HCT116 (cell line): Measurements from ENCODE around the gene SSNA1. TPM values are rescaled to one million over a fixed set of nuclear protein-coding genes. Genes with fewer than 3 reads are reported as not detected.

ENCODE experiments used
- ATAC-seq: fragments of 200-7000 bp; cut with Tn5 transposase; 2 replicates; pipeline ENCODE4 v1.9.1; 2020; ENCODE audit warnings: mild to moderate bottlenecking, moderate library complexity
- BruUV-seq: library from RNA; stranded (reverse); fragments of 400-500 nt; replicated peaks from 2 replicates; lab custom pipeline; 2021; lab: Mats Ljungman, UMichigan
- CTCF ChIA-PET: fragments of 300-600 bp; sonication (Branson Sonifier 250); formaldehyde crosslinking; loops from one replicate; lab custom pipeline; 2021; ENCODE audit warnings: antibody characterized with exemption; lab: Charles Lee
- POLR2A ChIA-PET: fragments of 300-600, 350-600 bp; sonication (Branson Sonifier 250); formaldehyde crosslinking; loops from one replicate; lab custom pipeline; 2021; ENCODE audit warnings: antibody characterized with exemption; lab: Charles Lee
- RAD21 ChIA-PET, 2 experiments: fragments of 300-600 bp; sonication (Branson Sonifier 250); formaldehyde crosslinking; loops; one replicate each; lab custom pipeline; 2023; ENCODE audit warnings: low total read pairs in 2 of 2; ENCODE audit not compliant: uncharacterized antibody in 2 of 2, unreplicated experiment in 2 of 2, low non-redundant PET in 1 of 2; lab: Charles Lee
- DNase-seq: peaks from one replicate; pipeline ENCODE4 v3.0.0-alpha.2; 2010; ENCODE audit warnings: low read depth, low spot score
- H2AFZ ChIP-seq: fragments of 200-600 bp; shearing (Covaris generic), sonication (generic); 2 replicates; pipeline ENCODE4 v1.6.1; 2017; ENCODE audit warnings: low read depth, mixed run types, mixed read lengths, antibody characterized with exemption, low read length; ENCODE audit not compliant: poor library complexity, severe bottlenecking
- H3K27ac ChIP-seq: 2 replicates; pipeline ENCODE4 v1.5.1; 2012; ENCODE audit warnings: low read depth, low read length
- H3K27me3 ChIP-seq: fragments of 200-600 bp; sonication (generic); 2 replicates; pipeline ENCODE4 v1.6.1; 2016; ENCODE audit warnings: mixed run types, low read length, mixed read lengths; ENCODE audit not compliant: insufficient read depth
- H3K36me3 ChIP-seq, 2 experiments: fragments of 200-500 bp in 1 of 2; fragments of 200-600 bp in 1 of 2; sonication (Bioruptor generic) in 1 of 2; sonication (generic) in 1 of 2; 2 replicates each; pipeline versions ENCODE4 v1.5.1 to v1.6.1; 2014 to 2016; ENCODE audit warnings: low read length in 2 of 2, inconsistent platforms in 1 of 2, mixed read lengths in 1 of 2, mixed run types in 1 of 2; ENCODE audit not compliant: insufficient read depth in 2 of 2, control insufficient read depth in 1 of 2
- H3K4me1 ChIP-seq, 2 experiments: fragments of 200-600 bp in 1 of 2; sonication (generic) in 1 of 2; 2 replicates each; pipeline versions ENCODE4 v1.5.1 to v1.6.1; 2012 to 2017; ENCODE audit warnings: low read length in 2 of 2, inconsistent platforms in 1 of 2, mild to moderate bottlenecking in 1 of 2, mixed read lengths in 1 of 2, mixed run types in 1 of 2, moderate library complexity in 1 of 2; ENCODE audit not compliant: insufficient read depth in 2 of 2, control insufficient read depth in 1 of 2
- H3K4me2 ChIP-seq: fragments of 200-600 bp; sonication (generic); 2 replicates; pipeline ENCODE4 v1.6.1; 2017; ENCODE audit warnings: mixed run types, low read length, mixed read lengths
- H3K4me3 ChIP-seq, 2 experiments: fragments of 200-600 bp in 1 of 2; sonication (generic) in 1 of 2; replicated peaks in 1 of 2; 2 replicates each; pipeline ENCODE4 v1.5.1; 2011 to 2016; ENCODE audit warnings: low read length in 2 of 2, control low read depth in 1 of 2, low read depth in 1 of 2, mild to moderate bottlenecking in 1 of 2, mixed read lengths in 1 of 2, mixed run types in 1 of 2
- H3K79me2 ChIP-seq: fragments of 200-600 bp; sonication (generic); 2 replicates; pipeline ENCODE4 v1.6.1; 2017; ENCODE audit warnings: mild to moderate bottlenecking, mixed run types, low read length, moderate library complexity, mixed read lengths; ENCODE audit not compliant: insufficient read depth
- H3K9ac ChIP-seq: fragments of 200-600 bp; sonication (generic); 2 replicates; pipeline ENCODE4 v1.6.1; 2016; ENCODE audit warnings: low read length, mixed read lengths
- H3K9me2 ChIP-seq: fragments of 200-600 bp; sonication (generic), shearing (Covaris generic); 2 replicates; pipeline ENCODE4 v1.6.1; 2017; ENCODE audit warnings: mixed run types, mild to moderate bottlenecking, moderate library complexity; ENCODE audit not compliant: insufficient read depth
- H3K9me3 ChIP-seq, 2 experiments: fragments of 200-500 bp in 1 of 2; fragments of 200-600 bp in 1 of 2; sonication (Bioruptor generic) in 1 of 2; sonication (generic) in 1 of 2; 2 replicates each; pipeline ENCODE4 v1.6.1; 2014 to 2017; ENCODE audit warnings: low read length in 2 of 2, mixed read lengths in 2 of 2, inconsistent platforms in 1 of 2, low read depth in 1 of 2, mild to moderate bottlenecking in 1 of 2, mixed run types in 1 of 2, moderate library complexity in 1 of 2; ENCODE audit not compliant: control insufficient read depth in 1 of 2, insufficient read depth in 1 of 2
- H4K20me1 ChIP-seq: fragments of 200-600 bp; sonication (generic), shearing (Covaris generic); 2 replicates; pipeline ENCODE4 v1.6.1; 2017; ENCODE audit warnings: mixed run types, mild to moderate bottlenecking, moderate library complexity; ENCODE audit not compliant: insufficient read depth
- EGR1 ChIP-seq: IDR thresholded peaks from 2 replicates; pipeline ENCODE4 v1.6.1; 2012; ENCODE audit warnings: low read depth
- EZH2phosphoT487 ChIP-seq: fragments of 200-600 bp; IDR thresholded peaks from 2 replicates; pipeline ENCODE4 v1.6.1; 2018; ENCODE audit warnings: antibody characterized with exemption, borderline replicate concordance
- FOSL1 ChIP-seq: IDR thresholded peaks from 2 replicates; pipeline ENCODE4 v1.6.1; 2012; ENCODE audit warnings: low read depth
- POLR2AphosphoS5 ChIP-seq: IDR thresholded peaks from 2 replicates; pipeline ENCODE4 v1.6.1; 2011; ENCODE audit warnings: mild to moderate bottlenecking, low read depth, low read length, moderate library complexity
- SIN3A ChIP-seq: IDR thresholded peaks from 2 replicates; pipeline ENCODE4 v1.6.1; 2012; ENCODE audit warnings: low read depth
- SP1 ChIP-seq: IDR thresholded peaks from 2 replicates; pipeline ENCODE4 v1.6.1; 2012; ENCODE audit warnings: low read depth
- TCF7L2 ChIP-seq: IDR thresholded peaks from 2 replicates; pipeline ENCODE4 v1.7.0; 2011; ENCODE audit warnings: borderline replicate concordance, inconsistent platforms; ENCODE audit not compliant: insufficient read depth, insufficient read length; ENCODE audit errors: extremely low read depth
- YY1 ChIP-seq: IDR thresholded peaks from 2 replicates; pipeline ENCODE4 v1.6.1; 2011; ENCODE audit warnings: low read length, low read depth, moderate library complexity, mild to moderate bottlenecking; ENCODE audit not compliant: insufficient replicate concordance; ENCODE audit errors: extremely low read depth
- ZFX ChIP-seq: fragments of 450-650 bp; IDR thresholded peaks from 2 replicates; pipeline ENCODE4 v1.6.1; 2017
- intact Hi-C: fragments of 100-400 bp; cut with micrococcal nuclease; formaldehyde crosslinking; loops from 2 replicates; pipeline ENCODE4 v1.10.0; 2022
- total RNA-seq: library from RNA; stranded (reverse); gene quantifications from one replicate; pipeline ENCODE4 v1.2.1, GENCODE V29; 2021; ENCODE audit not compliant: unreplicated experiment
- TF ChIP-seq, protein P1 (sequence below): IDR thresholded peaks from 2 replicates; pipeline ENCODE4 v1.6.1; 2011; ENCODE audit warnings: mild to moderate bottlenecking, low read length, moderate library complexity; ENCODE audit not compliant: insufficient replicate concordance; ENCODE audit errors: extremely low read depth
- TF ChIP-seq, protein P2 (sequence below): IDR thresholded peaks from 2 replicates; pipeline ENCODE4 v1.6.1; 2012

The SSNA1 gene
- total RNA-seq, 1 experiment from 2014 or later: 84.7 TPM

DNA sequence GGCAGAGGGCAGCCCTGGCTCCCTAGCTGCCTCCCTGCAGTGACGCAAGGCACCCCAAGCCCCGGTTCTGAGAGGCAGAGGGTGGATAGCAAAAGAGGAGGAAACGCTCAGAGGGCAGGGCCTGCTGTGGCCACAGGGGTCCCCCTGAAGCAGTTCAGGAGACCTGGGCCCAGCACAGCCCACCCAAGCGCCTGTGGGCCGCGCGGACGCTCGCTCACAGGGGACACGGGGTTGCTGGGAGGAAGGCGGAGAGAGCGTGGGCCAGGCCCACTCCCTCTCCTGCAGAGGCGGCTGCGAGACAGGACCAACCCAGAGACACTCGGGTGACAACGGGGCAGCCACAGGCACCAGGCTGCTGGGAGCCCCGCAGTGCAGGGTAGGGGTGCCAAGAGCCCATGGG lies 8.7 kb upstream of the SSNA1 start:
- intact Hi-C loops: no loop called here
- RAD21 ChIA-PET: no interaction called here
- Histone ChIP-seq H3K4me1 (peaks cover 0 to 15% of the 10 kb centered on the region in 2 experiments; a peak in 2 of 4 replicates), H3K4me2 (no peak overlapping the region), H3K27ac (no peak overlapping the region), H3K79me2 (no peaks in the 10 kb centered on the region; the same call in 1 of the 2 replicates), H4K20me1 (no peaks in the 10 kb centered on the region), H3K27me3 (no peaks in the 10 kb centered on the region), H2AFZ (no peak overlapping the region), H3K4me3 (no peak overlapping the region), H3K9me2 (no peaks in the 10 kb centered on the region), H3K36me3 (peaks cover 0 to 3% of the 10 kb centered on the region in 2 experiments; a peak in 2 of 4 replicates), H3K9me3 (no peaks in the 10 kb centered on the region), H3K9ac (no peak overlapping the region)
- ATAC-seq (no peak), DNase-seq (no peak)
- no TSS peak for BruUV-seq
- no peak for TF ChIP-seq TCF7L2
- TF ChIP-seq FOSL1: no peak
- no peak for TF ChIP-seq SP1
- TF ChIP-seq EZH2phosphoT487: no peak
- no peak for TF ChIP-seq ZFX
- TF ChIP-seq, protein P1, sequence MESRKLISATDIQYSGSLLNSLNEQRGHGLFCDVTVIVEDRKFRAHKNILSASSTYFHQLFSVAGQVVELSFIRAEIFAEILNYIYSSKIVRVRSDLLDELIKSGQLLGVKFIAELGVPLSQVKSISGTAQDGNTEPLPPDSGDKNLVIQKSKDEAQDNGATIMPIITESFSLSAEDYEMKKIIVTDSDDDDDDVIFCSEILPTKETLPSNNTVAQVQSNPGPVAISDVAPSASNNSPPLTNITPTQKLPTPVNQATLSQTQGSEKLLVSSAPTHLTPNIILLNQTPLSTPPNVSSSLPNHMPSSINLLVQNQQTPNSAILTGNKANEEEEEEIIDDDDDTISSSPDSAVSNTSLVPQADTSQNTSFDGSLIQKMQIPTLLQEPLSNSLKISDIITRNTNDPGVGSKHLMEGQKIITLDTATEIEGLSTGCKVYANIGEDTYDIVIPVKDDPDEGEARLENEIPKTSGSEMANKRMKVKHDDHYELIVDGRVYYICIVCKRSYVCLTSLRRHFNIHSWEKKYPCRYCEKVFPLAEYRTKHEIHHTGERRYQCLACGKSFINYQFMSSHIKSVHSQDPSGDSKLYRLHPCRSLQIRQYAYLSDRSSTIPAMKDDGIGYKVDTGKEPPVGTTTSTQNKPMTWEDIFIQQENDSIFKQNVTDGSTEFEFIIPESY: no peak
- POLR2A ChIA-PET: no interaction called here
- CTCF ChIA-PET: no interaction called here

DNA sequence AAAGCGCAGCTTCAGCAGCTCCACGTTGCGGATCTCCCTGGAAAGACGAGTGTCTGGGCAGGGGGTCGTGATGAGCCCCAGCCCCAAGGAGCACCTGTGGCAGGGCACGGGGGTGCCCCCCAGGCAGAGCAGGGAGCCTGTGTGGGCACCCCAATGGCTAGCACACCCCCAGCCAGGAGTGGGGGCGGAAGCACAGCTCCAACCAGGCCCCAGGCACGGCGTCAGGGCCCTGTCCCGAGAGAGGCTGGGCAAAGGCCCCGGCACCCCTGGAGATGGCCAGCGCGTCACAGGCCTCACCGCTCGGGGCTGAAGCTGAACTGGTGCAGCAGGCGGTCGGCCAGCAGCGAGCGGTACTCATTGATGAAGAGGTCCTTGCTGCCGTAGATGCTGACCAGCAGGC lies 8.0 kb upstream of the SSNA1 start:
- RAD21 ChIA-PET: no interaction called here
- CTCF ChIA-PET: no interaction called here
- H3K79me2 ChIP-seq: peaks cover 3% of the 10 kb centered on the region; the same call in 1 of the 2 replicates
- no peaks in the 10 kb centered on the region for H3K27me3 ChIP-seq
- intact Hi-C loops: no loop called here
- no peak overlapping the region for H3K9ac ChIP-seq
- H3K9me2 ChIP-seq: no peaks in the 10 kb centered on the region
- no TSS peak for BruUV-seq
- no peak overlapping the region for H2AFZ ChIP-seq
- no peaks in the 10 kb centered on the region for H3K9me3 ChIP-seq
- H3K4me2 ChIP-seq: no peak overlapping the region
- peaks cover 0 to 15% of the 10 kb centered on the region in 2 experiments; a peak in 2 of 4 replicates for H3K4me1 ChIP-seq
- peaks cover 0 to 4% of the 10 kb centered on the region in 2 experiments; a peak in 2 of 4 replicates for H3K36me3 ChIP-seq
- H3K4me3 ChIP-seq: no peak overlapping the region
- H3K27ac ChIP-seq: no peak overlapping the region
- POLR2A ChIA-PET: no interaction called here
- no peak for ATAC-seq
- TF ChIP-seq YY1 (no peak), EGR1 (no peak), SIN3A (no peak), POLR2AphosphoS5 (no peak), EZH2phosphoT487 (no peak)
- TF ChIP-seq, protein P2, sequence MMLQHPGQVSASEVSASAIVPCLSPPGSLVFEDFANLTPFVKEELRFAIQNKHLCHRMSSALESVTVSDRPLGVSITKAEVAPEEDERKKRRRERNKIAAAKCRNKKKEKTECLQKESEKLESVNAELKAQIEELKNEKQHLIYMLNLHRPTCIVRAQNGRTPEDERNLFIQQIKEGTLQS: no peak
- no peak for DNase-seq
- no peaks in the 10 kb centered on the region for H4K20me1 ChIP-seq
